SH-SY5Y (cell line): ENCODE results near the gene SF3A2.

Experiments
- GATA2 ChIP-seq: IDR thresholded peaks from 2 replicates; pipeline ENCODE4 v1.6.1; 2011; ENCODE audit warnings: mild to moderate bottlenecking, low read depth, low read length
- GATA3 ChIP-seq: IDR thresholded peaks from 2 replicates; pipeline ENCODE4 v1.6.1; 2011; ENCODE audit warnings: low read depth, mild to moderate bottlenecking, low read length, moderate library complexity

DNA sequence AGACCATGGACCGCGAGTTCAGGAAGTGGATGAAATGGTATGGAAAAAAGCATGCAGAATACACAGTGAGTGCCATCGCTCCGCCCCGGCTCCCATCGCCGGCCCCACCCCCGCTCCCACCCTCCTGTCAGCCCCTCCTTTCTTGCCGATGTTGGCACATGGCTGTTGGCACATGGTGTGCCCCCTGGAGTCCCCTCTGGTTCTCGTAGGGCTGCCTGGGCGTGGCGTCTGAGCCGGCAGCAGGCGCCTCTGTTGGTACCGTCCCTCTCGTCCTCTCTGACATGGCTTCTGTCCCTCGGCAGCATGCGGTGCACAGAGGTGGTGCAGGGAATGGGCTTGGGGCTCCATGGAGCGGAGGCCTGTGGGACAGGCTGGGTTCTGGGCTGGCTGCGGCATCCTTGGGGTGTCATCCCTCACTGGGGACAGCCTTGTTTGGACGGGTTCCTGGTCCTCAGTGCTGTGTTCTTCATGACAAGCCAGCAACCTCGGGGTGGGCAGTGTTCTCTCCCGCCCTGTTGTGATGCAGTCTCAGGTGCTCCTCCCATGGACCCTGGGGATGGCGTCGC is 42.0 kb upstream of the SF3A2 start:
- TF ChIP-seq GATA3 (no peak), GATA2 (no peak)
